Adipocyte (in vitro differentiated cells): ENCODE results near the gene NAGS.
A peak's percentile ranks its signal among the peaks of the same experiment; 100 is the strongest.
"Not testable (repeated sequence)": the region's sequence is repeated elsewhere in the genome, so short reads cannot be mapped to it uniquely, and the experiment has no call there.

Experiments used
- DNase-seq: peaks from one replicate; pipeline ENCODE4 v3.0.0-alpha.2; 2015; ENCODE audit warnings: low read depth
- H3K27me3 ChIP-seq: replicated peaks from 2 replicates; pipeline ENCODE4 v1.7.0; 2013; ENCODE audit warnings: mild to moderate bottlenecking, low read length, moderate library complexity; ENCODE audit not compliant: control insufficient read depth, insufficient read depth
- H3K36me3 ChIP-seq: 2 replicates; pipeline ENCODE4 v1.7.0; 2013; ENCODE audit warnings: low read length, mild to moderate bottlenecking, moderate library complexity; ENCODE audit not compliant: control insufficient read depth, insufficient read depth, severe bottlenecking
- H3K4me1 ChIP-seq: 2 replicates; pipeline ENCODE4 v1.7.0; 2013; ENCODE audit warnings: mild to moderate bottlenecking, low read length, moderate library complexity; ENCODE audit not compliant: control insufficient read depth, insufficient read depth
- H3K4me3 ChIP-seq: 2 replicates; pipeline ENCODE4 v1.7.0; 2013; ENCODE audit warnings: mild to moderate bottlenecking, low read length, moderate library complexity
- H3K9ac ChIP-seq: 2 replicates; pipeline ENCODE4 v1.7.0; 2013; ENCODE audit warnings: mild to moderate bottlenecking, low read length, moderate library complexity
- H3K9me3 ChIP-seq: 2 replicates; pipeline ENCODE4 v1.7.0; 2013; ENCODE audit warnings: mild to moderate bottlenecking, low read length, moderate library complexity; ENCODE audit not compliant: control insufficient read depth

The NAGS gene

GRCh38 chr17:43972444-43973212 is 31.8 kb upstream of the NAGS start:
- not testable (repeated sequence) for DNase-seq, H3K36me3 ChIP-seq, H3K4me3 ChIP-seq, H3K9ac ChIP-seq, H3K4me1 ChIP-seq, H3K9me3 ChIP-seq
- peaks cover 30% of the 10 kb centered on the region for H3K27me3 ChIP-seq

GRCh38 chr17:43974382-43975266 is 29.8 kb upstream of the NAGS start:
- H3K4me1 ChIP-seq = peaks cover 9% of the 10 kb centered on the region
- no peak overlapping the region for H3K9ac ChIP-seq
- H3K9me3 ChIP-seq = no peaks in the 10 kb centered on the region
- peaks cover 26% of the 10 kb centered on the region for H3K27me3 ChIP-seq
- peak; percentile 24 for DNase-seq
- H3K4me3 ChIP-seq = no peak overlapping the region
- H3K36me3 ChIP-seq = no peaks in the 10 kb centered on the region

GRCh38 chr17:43975898-43976297 is 28.5 kb upstream of the NAGS start:
- DNase-seq = no peak
- no peaks in the 10 kb centered on the region for H3K36me3 ChIP-seq
- peaks cover 9% of the 10 kb centered on the region for H3K4me1 ChIP-seq
- H3K9ac ChIP-seq = no peak overlapping the region
- H3K27me3 ChIP-seq = peaks cover 26% of the 10 kb centered on the region
- H3K4me3 ChIP-seq = no peak overlapping the region
- H3K9me3 ChIP-seq = no peaks in the 10 kb centered on the region

- H3K36me3 ChIP-seq = no peaks in the 10 kb centered on the region
- no peak for DNase-seq
- peaks cover 26% of the 10 kb centered on the region for H3K27me3 ChIP-seq
- H3K4me3 ChIP-seq = no peak overlapping the region
- peaks cover 9% of the 10 kb centered on the region for H3K4me1 ChIP-seq
- no peak overlapping the region for H3K9ac ChIP-seq
- H3K9me3 ChIP-seq = no peaks in the 10 kb centered on the region
These were observed 27.2 kb upstream of the NAGS start for GRCh38 chr17:43976963-43977837.

GRCh38 chr17:43978078-43978477 is 26.3 kb upstream of the NAGS start:
- Histone ChIP-seq H3K36me3 (no peaks in the 10 kb centered on the region), H3K27me3 (peaks cover 32% of the 10 kb centered on the region), H3K4me3 (no peak overlapping the region), H3K9me3 (no peaks in the 10 kb centered on the region), H3K9ac (no peak overlapping the region), H3K4me1 (peaks cover 9% of the 10 kb centered on the region)
- no peak for DNase-seq

GRCh38 chr17:43979011-43979410 is 25.4 kb upstream of the NAGS start:
- no peak overlapping the region for H3K9ac ChIP-seq
- peaks cover 9% of the 10 kb centered on the region for H3K4me1 ChIP-seq
- H3K36me3 ChIP-seq = no peaks in the 10 kb centered on the region
- H3K9me3 ChIP-seq = no peaks in the 10 kb centered on the region
- H3K27me3 ChIP-seq = peaks cover 34% of the 10 kb centered on the region
- no peak overlapping the region for H3K4me3 ChIP-seq
- no peak for DNase-seq

GRCh38 chr17:43979671-43980070 is 24.8 kb upstream of the NAGS start:
- Histone ChIP-seq H3K36me3 (no peaks in the 10 kb centered on the region), H3K4me3 (no peak overlapping the region), H3K27me3 (peaks cover 27% of the 10 kb centered on the region), H3K9ac (no peak overlapping the region), H3K4me1 (peaks cover 5% of the 10 kb centered on the region), H3K9me3 (no peaks in the 10 kb centered on the region)
- no peak for DNase-seq

- Histone ChIP-seq H3K27me3 (peaks cover 28% of the 10 kb centered on the region), H3K4me3 (no peak overlapping the region), H3K9me3 (no peaks in the 10 kb centered on the region), H3K9ac (no peak overlapping the region), H3K36me3 (no peaks in the 10 kb centered on the region), H3K4me1 (no peaks in the 10 kb centered on the region)
- DNase-seq = no peak
These were observed 22.3 kb upstream of the NAGS start for GRCh38 chr17:43982171-43982570.

GRCh38 chr17:43983196-43983514 is 21.3 kb upstream of the NAGS start:
- Histone ChIP-seq H3K9me3 (no peaks in the 10 kb centered on the region), H3K4me3 (no peak overlapping the region), H3K4me1 (no peaks in the 10 kb centered on the region), H3K9ac (no peak overlapping the region), H3K36me3 (no peaks in the 10 kb centered on the region), H3K27me3 (peaks cover 31% of the 10 kb centered on the region)
- no peak for DNase-seq

GRCh38 chr17:43983515-43984411 is 20.7 kb upstream of the NAGS start:
- peak overlapping the region; percentile 73 for H3K4me3 ChIP-seq
- no peaks in the 10 kb centered on the region for H3K4me1 ChIP-seq
- H3K9ac ChIP-seq = peak overlapping the region; percentile 46
- no peaks in the 10 kb centered on the region for H3K36me3 ChIP-seq
- no peaks in the 10 kb centered on the region for H3K9me3 ChIP-seq
- H3K27me3 ChIP-seq = peaks cover 31% of the 10 kb centered on the region
- DNase-seq = no peak
